ENCODE measurements around the gene CHKB.

CHKB gene

DNA sequence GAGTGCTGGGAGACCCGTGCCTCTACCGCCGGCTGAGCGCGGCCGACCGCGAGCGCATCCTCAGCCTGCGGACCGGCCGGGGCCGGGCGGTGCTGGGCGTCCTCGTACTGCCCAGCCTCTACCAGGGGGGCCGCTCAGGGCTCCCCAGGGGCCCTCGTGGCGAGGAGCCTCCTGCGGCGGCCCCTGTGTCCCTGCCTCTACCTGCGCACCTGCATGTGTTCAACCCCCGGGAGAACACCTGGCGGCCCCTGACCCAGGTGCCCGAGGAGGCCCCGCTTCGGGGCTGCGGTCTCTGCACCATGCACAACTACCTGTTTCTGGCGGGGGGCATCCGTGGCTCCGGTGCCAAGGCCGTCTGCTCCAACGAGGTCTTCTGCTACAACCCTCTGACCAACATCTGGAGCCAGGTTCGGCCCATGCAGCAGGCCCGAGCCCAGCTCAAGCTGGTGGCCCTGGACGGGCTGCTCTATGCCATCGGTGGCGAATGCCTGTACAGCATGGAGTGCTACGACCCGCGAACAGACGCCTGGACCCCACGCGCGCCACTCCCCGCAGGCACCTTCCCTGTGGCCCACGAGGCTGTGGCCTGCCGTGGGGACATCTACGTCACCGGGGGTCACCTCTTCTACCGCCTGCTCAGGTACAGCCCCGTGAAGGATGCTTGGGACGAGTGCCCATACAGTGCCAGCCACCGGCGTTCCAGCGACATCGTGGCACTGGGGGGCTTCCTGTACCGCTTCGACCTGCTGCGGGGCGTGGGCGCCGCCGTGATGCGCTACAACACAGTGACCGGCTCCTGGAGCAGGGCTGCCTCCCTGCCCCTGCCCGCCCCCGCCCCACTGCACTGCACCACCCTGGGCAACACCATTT is 33.5 kb downstream of the CHKB start:
- no peak overlapping the region for H3K27ac Mint-ChIP-seq
- no peaks in the 10 kb centered on the region for H3K9me3 Mint-ChIP-seq
- no peak overlapping the region for H3K4me3 Mint-ChIP-seq
- peaks cover 4% of the 10 kb centered on the region for H3K27me3 Mint-ChIP-seq (ENCODE audit: low read depth)
- H3K36me3 Mint-ChIP-seq (ENCODE audit: low read depth), result no peaks in the 10 kb centered on the region
- H3K4me1 Mint-ChIP-seq, result no peaks in the 10 kb centered on the region
- TF ChIP-seq, protein P1, sequence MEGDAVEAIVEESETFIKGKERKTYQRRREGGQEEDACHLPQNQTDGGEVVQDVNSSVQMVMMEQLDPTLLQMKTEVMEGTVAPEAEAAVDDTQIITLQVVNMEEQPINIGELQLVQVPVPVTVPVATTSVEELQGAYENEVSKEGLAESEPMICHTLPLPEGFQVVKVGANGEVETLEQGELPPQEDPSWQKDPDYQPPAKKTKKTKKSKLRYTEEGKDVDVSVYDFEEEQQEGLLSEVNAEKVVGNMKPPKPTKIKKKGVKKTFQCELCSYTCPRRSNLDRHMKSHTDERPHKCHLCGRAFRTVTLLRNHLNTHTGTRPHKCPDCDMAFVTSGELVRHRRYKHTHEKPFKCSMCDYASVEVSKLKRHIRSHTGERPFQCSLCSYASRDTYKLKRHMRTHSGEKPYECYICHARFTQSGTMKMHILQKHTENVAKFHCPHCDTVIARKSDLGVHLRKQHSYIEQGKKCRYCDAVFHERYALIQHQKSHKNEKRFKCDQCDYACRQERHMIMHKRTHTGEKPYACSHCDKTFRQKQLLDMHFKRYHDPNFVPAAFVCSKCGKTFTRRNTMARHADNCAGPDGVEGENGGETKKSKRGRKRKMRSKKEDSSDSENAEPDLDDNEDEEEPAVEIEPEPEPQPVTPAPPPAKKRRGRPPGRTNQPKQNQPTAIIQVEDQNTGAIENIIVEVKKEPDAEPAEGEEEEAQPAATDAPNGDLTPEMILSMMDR (IDR thresholded peaks at IDR 0.05; ENCODE audit: unreplicated experiment in 3 of 3), result no peak

DNA sequence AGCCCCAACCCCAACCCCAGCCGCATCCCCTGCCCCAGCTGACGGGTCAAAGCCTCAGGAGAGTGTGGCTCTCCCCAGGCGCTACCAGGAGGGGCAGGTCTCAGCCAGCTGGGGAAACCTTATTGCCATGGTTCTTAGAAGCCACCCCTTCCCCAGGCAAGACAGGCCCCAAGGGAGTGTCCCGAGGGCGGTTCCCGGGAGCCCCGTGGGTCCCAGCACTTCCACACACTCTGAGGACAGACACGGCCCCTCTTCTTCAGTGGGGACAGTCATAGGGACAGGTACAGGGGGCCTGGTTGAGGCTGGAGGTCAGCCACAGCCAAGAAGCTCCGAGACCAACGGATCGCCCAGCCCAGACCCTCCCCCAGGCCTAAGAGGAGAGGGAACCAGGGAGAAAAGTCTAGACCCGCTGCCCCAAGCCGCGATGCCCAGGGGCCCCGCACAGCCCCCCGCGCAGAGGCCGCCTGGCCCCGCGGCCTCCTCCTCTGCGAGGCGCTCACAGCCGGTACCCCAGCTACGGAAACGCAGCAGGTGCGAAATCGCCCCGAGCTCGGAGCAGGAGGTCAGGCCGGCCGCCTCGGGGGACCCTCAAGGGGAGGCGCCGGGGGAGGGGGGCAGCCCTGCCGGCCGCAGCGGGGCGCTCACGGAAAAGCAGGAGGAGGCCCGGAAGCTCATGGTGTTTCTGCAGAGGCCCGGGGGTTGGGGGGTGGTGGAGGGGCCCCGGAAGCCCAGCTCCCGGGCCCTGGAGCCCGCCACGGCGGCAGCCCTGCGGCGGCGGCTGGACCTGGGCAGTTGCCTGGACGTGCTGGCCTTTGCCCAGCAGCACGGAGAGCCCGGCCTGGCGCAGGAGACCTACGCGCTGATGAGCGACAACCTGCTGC is 34.4 kb downstream of the CHKB start:
- peaks cover 4% of the 10 kb centered on the region for H3K27me3 Mint-ChIP-seq (ENCODE audit: low read depth)
- no peaks in the 10 kb centered on the region for H3K4me1 Mint-ChIP-seq
- no peak overlapping the region for H3K4me3 Mint-ChIP-seq
- H3K9me3 Mint-ChIP-seq, result no peaks in the 10 kb centered on the region
- H3K36me3 Mint-ChIP-seq (ENCODE audit: low read depth), result no peaks in the 10 kb centered on the region
- TF ChIP-seq, protein P1 (IDR thresholded peaks at IDR 0.05; ENCODE audit: unreplicated experiment in 3 of 3), result no peak
- H3K27ac Mint-ChIP-seq, result no peak overlapping the region

DNA sequence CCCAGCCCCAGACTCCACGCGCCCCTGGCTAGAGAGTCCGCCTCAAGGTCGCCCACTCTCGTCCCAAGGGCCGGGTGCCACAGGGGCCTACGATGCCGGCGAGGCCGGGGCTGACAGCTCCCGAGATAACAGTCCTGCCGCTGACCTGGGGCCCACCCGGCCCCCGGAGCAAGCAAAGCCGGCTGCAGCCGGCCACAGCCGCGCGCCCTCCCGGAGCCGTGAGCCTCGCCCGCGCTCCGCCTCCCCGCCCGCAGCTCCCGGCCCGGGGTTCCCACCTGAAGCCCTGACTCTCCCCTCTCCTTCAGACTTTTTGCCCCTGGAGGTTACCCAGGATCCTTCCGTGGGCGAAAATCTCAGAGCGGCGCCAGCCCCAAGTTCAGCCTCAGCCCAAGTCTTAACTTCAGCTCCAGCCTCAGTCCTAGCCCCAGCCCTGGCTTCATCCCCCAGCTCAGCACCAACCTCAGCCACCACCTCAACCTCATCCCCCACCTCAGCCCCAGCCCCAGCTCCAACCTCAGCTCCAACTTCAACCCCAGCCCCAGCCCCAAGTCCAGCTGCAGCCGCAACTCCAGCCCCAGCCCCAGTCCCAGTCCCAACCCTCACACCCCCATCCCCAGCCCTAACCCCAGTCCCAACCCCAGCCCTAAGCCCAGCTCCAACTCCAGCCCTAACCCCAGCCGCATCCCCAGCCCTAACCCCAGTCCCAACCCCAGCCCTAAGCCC is 35.2 kb downstream of the CHKB start:
- Mint-ChIP-seq H3K27ac (no peak overlapping the region), H3K36me3 (ENCODE audit: low read depth) (no peaks in the 10 kb centered on the region), H3K4me3 (no peak overlapping the region), H3K27me3 (ENCODE audit: low read depth) (peaks cover 6% of the 10 kb centered on the region), H3K4me1 (no peaks in the 10 kb centered on the region), H3K9me3 (no peaks in the 10 kb centered on the region)
- TF ChIP-seq, protein P1 (IDR thresholded peaks at IDR 0.05; ENCODE audit: unreplicated experiment in 3 of 3), result no peak

DNA sequence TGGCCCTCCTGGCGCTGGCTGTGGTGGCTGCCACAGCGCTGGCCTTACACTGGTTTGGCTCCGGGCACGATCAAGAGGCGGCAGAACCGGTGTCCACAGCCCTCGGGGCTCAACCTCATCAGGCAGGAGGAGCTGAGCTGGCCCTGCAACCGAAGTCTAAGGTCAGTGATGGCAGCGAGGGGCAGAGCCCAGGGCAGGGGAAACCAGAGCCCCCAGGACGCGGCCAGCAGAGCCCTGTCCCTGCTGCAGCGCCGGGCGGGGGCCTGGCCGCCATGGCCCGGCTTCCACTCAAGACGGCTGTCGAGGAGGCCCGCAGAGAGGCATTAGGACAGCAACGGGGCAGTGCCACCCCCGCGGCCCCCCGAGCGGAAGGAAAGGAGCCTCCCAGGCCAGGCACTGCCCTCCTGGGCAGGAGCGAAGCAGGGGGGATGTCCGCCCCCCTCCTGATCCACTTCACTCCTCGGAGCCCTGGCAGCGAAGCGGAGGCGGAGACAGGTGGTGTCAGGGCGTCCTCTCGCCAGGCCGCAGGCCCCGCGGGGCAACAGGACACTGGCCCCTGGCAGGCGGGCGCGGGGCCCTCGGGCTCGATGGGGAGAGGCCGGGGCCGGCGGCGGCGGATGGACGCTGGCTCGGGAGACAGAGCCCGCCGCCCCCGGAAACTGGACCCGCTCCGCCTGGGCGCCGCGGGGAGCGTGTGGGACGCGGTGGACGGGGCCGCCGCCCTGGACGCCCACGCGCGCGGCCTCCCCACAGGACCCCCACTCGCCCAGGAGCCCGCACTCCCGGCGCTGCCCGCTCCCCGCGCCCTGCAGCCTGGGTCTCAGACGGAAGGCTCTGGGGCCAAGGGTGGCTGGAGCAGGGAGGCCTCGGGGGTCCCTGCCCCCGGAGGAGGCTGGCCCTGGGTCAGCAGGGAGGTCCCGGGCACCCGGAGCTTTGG is 36.1 kb downstream of the CHKB start:
- H3K27me3 Mint-ChIP-seq (ENCODE audit: low read depth), result peaks cover 12% of the 10 kb centered on the region
- no peaks in the 10 kb centered on the region for H3K36me3 Mint-ChIP-seq (ENCODE audit: low read depth)
- H3K27ac Mint-ChIP-seq, result no peak overlapping the region
- H3K4me3 Mint-ChIP-seq, result no peak overlapping the region
- no peaks in the 10 kb centered on the region for H3K4me1 Mint-ChIP-seq
- TF ChIP-seq, protein P1 (IDR thresholded peaks at IDR 0.05; ENCODE audit: unreplicated experiment in 3 of 3), result no peak
- H3K9me3 Mint-ChIP-seq, result no peaks in the 10 kb centered on the region
